HepG2 (cell line): ENCODE results near the gene ACKR4. TPM values are rescaled to one million over a fixed set of nuclear protein-coding genes. Genes with fewer than 3 reads are reported as not detected.
A peak's percentile ranks its signal among the peaks of the same experiment; 100 is the strongest.

Experiments used
- ATAC-seq: fragments of 200-7000 bp; cut with Tn5 transposase; 3 replicates; pipeline ENCODE4 v1.9.1; 2020; ENCODE audit warnings: mild to moderate bottlenecking, moderate library complexity
- BruUV-seq: library from RNA; stranded (reverse); fragments of 400-500 nt; replicated peaks from 2 replicates; lab custom pipeline; 2021; lab: Mats Ljungman, UMichigan
- CTCF ChIA-PET: fragments of 300-600 bp; formaldehyde crosslinking; extraction: SDS; loops from one replicate; lab custom pipeline; 2021; ENCODE audit warnings: low total read pairs, inconsistent platforms, low intra/inter-chr PET ratio; lab: Yijun Ruan, JAX
- POLR2A ChIA-PET: fragments of 350-600 bp; sonication (Branson Sonifier 250); formaldehyde crosslinking; loops from one replicate; lab custom pipeline; 2020; ENCODE audit warnings: antibody characterized with exemption, inconsistent platforms; lab: Yijun Ruan, JAX
- DNase-seq: peaks from one replicate; pipeline ENCODE4 v3.0.0-alpha.2; 2015; ENCODE audit warnings: low spot score
- FAIRE-seq: peaks from 3 replicates; lab custom pipeline; 2011; peaks lifted over from hg19 to GRCh38; lab: Jason Lieb, UNC
- H2AFZ ChIP-seq: one replicate; pipeline ENCODE4 v1.6.1; 2011; ENCODE audit warnings: low read length, inconsistent platforms
- H3K27ac ChIP-seq: fragments of 300-600 bp; 3 replicates; pipeline ENCODE4 v1.8.0; 2011; ENCODE audit warnings: mixed run types, mild to moderate bottlenecking, mixed read lengths, low read length, inconsistent platforms; ENCODE audit not compliant: insufficient read depth; ENCODE audit errors: extremely low read length
- H3K27me3 ChIP-seq, 2 experiments: fragments of 200-600 bp in 1 of 2; 2 replicates in 1 of 2; 3 replicates in 1 of 2; pipeline versions ENCODE4 v1.6.0 to v1.8.0; 2011; ENCODE audit warnings: low read length in 2 of 2, mild to moderate bottlenecking in 2 of 2, moderate library complexity in 2 of 2, inconsistent platforms in 1 of 2; ENCODE audit not compliant: insufficient read depth in 2 of 2, control insufficient read depth in 1 of 2
- H3K36me3 ChIP-seq, 2 experiments: fragments of 200-600 bp in 1 of 2; replicated peaks in 1 of 2; 2 replicates in 1 of 2; 3 replicates in 1 of 2; pipeline versions ENCODE4 v1.5.1 to v1.8.0; 2011; ENCODE audit warnings: low read length in 2 of 2, inconsistent platforms in 1 of 2; ENCODE audit not compliant: insufficient read depth in 2 of 2, control insufficient read depth in 1 of 2
- H3K4me1 ChIP-seq: 2 replicates; pipeline ENCODE4 v1.5.1; 2012; ENCODE audit warnings: low read length, inconsistent platforms; ENCODE audit not compliant: insufficient read depth
- H3K4me2 ChIP-seq: 2 replicates; pipeline ENCODE4 v1.6.0; 2011; ENCODE audit warnings: low read depth, low read length, inconsistent platforms
- H3K4me3 ChIP-seq, 3 experiments: fragments of 200-600 bp in 1 of 3; sonication (generic), shearing (Covaris generic) in 1 of 3; replicated peaks in 1 of 3; 2 replicates each; pipeline ENCODE4 v1.5.1; 2011 to 2016; ENCODE audit warnings: low read length in 3 of 3, inconsistent platforms in 2 of 3, low read depth in 2 of 3, mild to moderate bottlenecking in 2 of 3, control low read depth in 1 of 3, mixed read lengths in 1 of 3; ENCODE audit not compliant: insufficient read depth in 1 of 3
- H3K79me2 ChIP-seq: one replicate; pipeline ENCODE4 v1.6.1; 2011; ENCODE audit warnings: low read length, inconsistent platforms; ENCODE audit not compliant: insufficient read depth
- H3K9ac ChIP-seq: 2 replicates; pipeline ENCODE4 v1.6.0; 2011; ENCODE audit warnings: mild to moderate bottlenecking, low read depth, low read length, inconsistent platforms; ENCODE audit not compliant: insufficient read depth
- H3K9me3 ChIP-seq: 2 replicates; pipeline ENCODE4 v1.5.1; 2012; ENCODE audit warnings: mild to moderate bottlenecking, low read length
- H4K20me1 ChIP-seq: 2 replicates; pipeline ENCODE4 v1.6.0; 2011; ENCODE audit warnings: inconsistent platforms, mild to moderate bottlenecking, low read length, moderate library complexity; ENCODE audit not compliant: insufficient read depth
- CTCF ChIP-seq: sonication (generic); formaldehyde crosslinking; IDR thresholded peaks from 2 replicates; pipeline ENCODE4 v1.5.0; 2020; ENCODE audit warnings: mild to moderate bottlenecking, missing genetic modification reagents, moderate library complexity
- HNRNPK ChIP-seq: fragments of 200-400 bp; formaldehyde crosslinking; IDR thresholded peaks from 2 replicates; pipeline ENCODE4 v1.6.1; 2018; ENCODE audit warnings: low read length, low read depth, moderate library complexity, mild to moderate bottlenecking; ENCODE audit not compliant: poor library complexity, severe bottlenecking
- PATZ1 ChIP-seq: sonication (generic); formaldehyde crosslinking; IDR thresholded peaks from 2 replicates; pipeline ENCODE4 v1.4.0; 2020; ENCODE audit warnings: missing genetic modification reagents
- PLRG1 ChIP-seq: fragments of 450-650 bp; conservative IDR thresholded peaks from 2 replicates; pipeline ENCODE4 v1.6.1; 2016
- POLR2G ChIP-seq: fragments of 200-400 bp; formaldehyde crosslinking; IDR thresholded peaks from 2 replicates; pipeline ENCODE4 v1.6.1; 2018; ENCODE audit warnings: mild to moderate bottlenecking, low read depth, low read length, moderate library complexity
- SP4 ChIP-seq: sonication (generic); formaldehyde crosslinking; IDR thresholded peaks from 2 replicates; pipeline ENCODE4 v1.8.1; 2023; ENCODE audit warnings: mild to moderate bottlenecking, missing genetic modification reagents
- TFAP4 ChIP-seq: sonication (generic); IDR thresholded peaks from 2 replicates; pipeline ENCODE4 v1.6.1; 2016; ENCODE audit warnings: low read depth, borderline replicate concordance
- THAP9 ChIP-seq: sonication (generic); formaldehyde crosslinking; IDR thresholded peaks from 2 replicates; pipeline ENCODE4; 2020; ENCODE audit warnings: missing genetic modification reagents, mild to moderate bottlenecking, borderline replicate concordance
- ZNF510 ChIP-seq: sonication (generic); formaldehyde crosslinking; IDR thresholded peaks from 2 replicates; pipeline ENCODE4 v1.4.0; 2020; ENCODE audit warnings: low read depth, mild to moderate bottlenecking, missing genetic modification reagents
- ZNF687 ChIP-seq: sonication (generic); formaldehyde crosslinking; IDR thresholded peaks from 2 replicates; pipeline ENCODE4 v1.5.1; 2020; ENCODE audit warnings: mild to moderate bottlenecking, missing genetic modification reagents, moderate library complexity
- WGBS: methylation state at CpG from one replicate; pipeline ENCODE4 v1.1.6; 2017; ENCODE audit warnings: low lambda C conversion rate; 5-methylcytosine and 5-hydroxymethylcytosine counted together
- in situ Hi-C: cut with HindIII; loops from 2 replicates; pipeline ENCODE4 v1.10.0; 2017; ENCODE audit warnings: low pct_unique_long_range_greater_than_20kb; ENCODE audit not compliant: extremely low pct_ligation_motif_present
- intact Hi-C: fragments of 100-400 bp; cut with micrococcal nuclease; formaldehyde crosslinking; loops from one replicate; pipeline ENCODE4 v1.10.0; 2022; ENCODE audit not compliant: unreplicated experiment
- polyA plus RNA-seq, 8 experiments: library from polyadenylated mRNA; depleted of rRNA in 3 of 8; stranded (reverse) in 7 of 8; unstranded in 1 of 8; fragments of >200 nt; fragmentation: Illumina TruSeq in 4 of 8; extraction: Trizol in 4 of 8; gene quantifications; 2 replicates each; pipeline versions ENCODE4 v1.2.1 to v1.2.3, GENCODE V29; 2011 to 2016; ENCODE audit warnings: low read depth in 4 of 8, missing spikeins in 1 of 8, mixed read lengths in 1 of 8; ENCODE audit not compliant: insufficient read depth in 1 of 8
- total RNA-seq, 5 experiments: library from RNA; depleted of rRNA; stranded (reverse); fragments of >200 nt; fragmentation: Illumina TruSeq; extraction: Trizol; gene quantifications; 2 replicates each; pipeline ENCODE4 v1.2.3, GENCODE V29; 2016; ENCODE audit warnings: low read depth in 1 of 5

The ACKR4 gene
- total and polyA plus RNA-seq, 2 of the 13 experiments (the other 11 are each of a cell fraction or from before 2014, with no cell fraction given) = 0.16 TPM; not detected in 1

- H3K27ac ChIP-seq = no peak overlapping the region
- ChIA-PET POLR2A (interaction anchor here (0.9 kb wide), 1 partner anchor 111 kb away, joined by 3 read pairs; the partner anchor contains the start of genes ACAD11 and UBA5), CTCF (no interaction called here)
- no peak overlapping the region for H3K9ac ChIP-seq
- no peaks in the 10 kb centered on the region for H3K27me3 ChIP-seq
- intact Hi-C loops = no loop called here
- H4K20me1 ChIP-seq = no peaks in the 10 kb centered on the region
- BruUV-seq = no TSS peak
- FAIRE-seq (no peak), ATAC-seq (peak; percentile 74), DNase-seq (peak; percentile 11)
- peak overlapping the region in 1 of 3 experiments; percentile 26; a peak in 1 of 6 replicates for H3K4me3 ChIP-seq
- H2AFZ ChIP-seq = no peak overlapping the region
- peaks cover 17% of the 10 kb centered on the region for H3K4me1 ChIP-seq
- H3K36me3 ChIP-seq = no peaks in the 10 kb centered on the region
- H3K9me3 ChIP-seq = no peaks in the 10 kb centered on the region
- WGBS = 35% methylated on average over 7 of the region's 8 CpGs
- H3K4me2 ChIP-seq = peak overlapping the region; percentile 37
- TF ChIP-seq HNRNPK (no peak), TFAP4 (0 out of 2 replicates have a peak, but pooled peaks have one; percentile 8), POLR2G (no peak), THAP9 (0 out of 2 replicates have a peak, but pooled peaks have one; percentile 40), CTCF (CRISPR knock-in tag) (peak; percentile 12; the same call in 1 of the 2 replicates), SP4 (CRISPR knock-in tag) (no peak), ZNF510 (no peak), ZNF687 (CRISPR knock-in tag) (peak; percentile 24; the same call in 1 of the 2 replicates), PLRG1 (no peak), PATZ1 (CRISPR knock-in tag) (no peak)
- H3K79me2 ChIP-seq = no peaks in the 10 kb centered on the region
- in situ Hi-C loops = loop anchor here (25.0 kb wide), 1 partner anchor 838 kb away; no protein-coding TSS in a partner anchor
Measured at GRCh38 chr3:132549169-132549568, 47.9 kb upstream of the ACKR4 start.
